IMR-90 (cell line): ENCODE data around the gene CDC45. TPM values are rescaled to one million over a fixed set of nuclear protein-coding genes. Genes with fewer than 3 reads are reported as not detected.

ENCODE experiments used
- ATAC-seq: fragments of 200-7000 bp; cut with Tn5 transposase; 2 replicates; pipeline ENCODE4 v1.9.1; 2020; ENCODE audit warnings: low read depth, mild to moderate bottlenecking, moderate library complexity
- BruUV-seq: library from RNA; stranded (reverse); fragments of 400-500 nt; replicated peaks from 2 replicates; lab custom pipeline; 2021; lab: Mats Ljungman, UMichigan
- CTCF ChIA-PET: fragments of 300-600 bp; formaldehyde crosslinking; extraction: SDS; loops from one replicate; lab custom pipeline; 2021; ENCODE audit warnings: antibody characterized with exemption; lab: Yijun Ruan, JAX
- POLR2A ChIA-PET: fragments of 300-600 bp; sonication (Branson Sonifier 250); formaldehyde crosslinking; loops from one replicate; lab custom pipeline; 2022; ENCODE audit warnings: antibody characterized with exemption; ENCODE audit not compliant: unreplicated experiment; lab: Charles Lee
- DNase-seq: peaks from one replicate; pipeline ENCODE4 v3.0.0; 2013
- H2AFZ ChIP-seq: replicated peaks from 2 replicates; pipeline ENCODE3; 2013; ENCODE audit warnings: low read length, mild to moderate bottlenecking; ENCODE audit not compliant: poor library complexity
- H2AK5ac ChIP-seq: 2 replicates; pipeline ENCODE4 v1.6.1; 2013; ENCODE audit warnings: low read depth, low read length, inconsistent platforms
- H2AK9ac ChIP-seq: replicated peaks from 2 replicates; pipeline ENCODE3; 2013; ENCODE audit warnings: mild to moderate bottlenecking, low read depth, low read length, moderate library complexity; ENCODE audit not compliant: poor library complexity
- H2BK120ac ChIP-seq: 2 replicates; pipeline ENCODE4 v1.6.1; 2013; ENCODE audit warnings: low read depth, low read length, inconsistent platforms
- H2BK15ac ChIP-seq: 3 replicates; pipeline ENCODE4 v1.6.1; 2013; ENCODE audit warnings: low read depth, low read length, inconsistent platforms
- H2BK20ac ChIP-seq: 2 replicates; pipeline ENCODE4 v1.6.1; 2013; ENCODE audit warnings: low read depth, mild to moderate bottlenecking, inconsistent platforms, low read length, moderate library complexity
- H2BK5ac ChIP-seq: 2 replicates; pipeline ENCODE4 v1.6.1; 2013; ENCODE audit warnings: mild to moderate bottlenecking, low read depth, low read length, inconsistent platforms; ENCODE audit not compliant: poor library complexity, severe bottlenecking
- H3K14ac ChIP-seq: replicated peaks from 2 replicates; pipeline ENCODE4 v1.6.1; 2013; ENCODE audit warnings: low read depth, low read length, inconsistent platforms
- H3K18ac ChIP-seq: 2 replicates; pipeline ENCODE4 v1.6.1; 2013; ENCODE audit warnings: low read depth, low read length, control low read depth
- H3K23ac ChIP-seq: 2 replicates; pipeline ENCODE4 v1.6.1; 2013; ENCODE audit warnings: low read depth, low read length, inconsistent platforms
- H3K27ac ChIP-seq: 2 replicates; pipeline ENCODE4 v1.5.1; 2013; ENCODE audit warnings: mild to moderate bottlenecking, control low read depth, low read length; ENCODE audit not compliant: insufficient read depth
- H3K27me3 ChIP-seq: 2 replicates; pipeline ENCODE4 v1.6.1; 2013; ENCODE audit warnings: low read length; ENCODE audit not compliant: control insufficient read depth, insufficient read depth
- H3K36me3 ChIP-seq: 2 replicates; pipeline ENCODE4 v1.6.1; 2013; ENCODE audit warnings: low read length, mixed read lengths; ENCODE audit not compliant: control insufficient read depth, insufficient read depth
- H3K4ac ChIP-seq: 2 replicates; pipeline ENCODE4 v1.6.1; 2013; ENCODE audit warnings: low read depth, low read length, inconsistent platforms
- H3K4me1 ChIP-seq: 2 replicates; pipeline ENCODE4 v1.6.1; 2013; ENCODE audit warnings: low read length, mixed read lengths; ENCODE audit not compliant: control insufficient read depth, insufficient read depth
- H3K4me2 ChIP-seq: 2 replicates; pipeline ENCODE4 v1.6.1; 2013; ENCODE audit warnings: low read depth, mild to moderate bottlenecking, control low read depth, low read length, moderate library complexity
- H3K4me3 ChIP-seq: 2 replicates; pipeline ENCODE4 v1.5.1; 2013; ENCODE audit warnings: low read depth, mild to moderate bottlenecking, control low read depth, low read length, moderate library complexity; ENCODE audit not compliant: insufficient read depth
- H3K56ac ChIP-seq: 2 replicates; pipeline ENCODE4 v1.6.1; 2013; ENCODE audit warnings: low read length, inconsistent platforms; ENCODE audit not compliant: insufficient read depth; ENCODE audit errors: extremely low read depth
- H3K79me1 ChIP-seq, 2 experiments: 2 replicates each; pipeline ENCODE4 v1.6.1; 2013; ENCODE audit warnings: low read length in 2 of 2, inconsistent platforms in 1 of 2, low read depth in 1 of 2
- H3K9ac ChIP-seq: 2 replicates; pipeline ENCODE4 v1.6.1; 2013; ENCODE audit warnings: low read depth, low read length, control low read depth
- H3K9me1 ChIP-seq: 2 replicates; pipeline ENCODE4 v1.6.1; 2013; ENCODE audit warnings: low read length, inconsistent platforms; ENCODE audit not compliant: insufficient read depth
- H3K9me3 ChIP-seq: 2 replicates; pipeline ENCODE4 v1.6.1; 2013; ENCODE audit warnings: low read length; ENCODE audit not compliant: control insufficient read depth, insufficient read depth
- H4K20me1 ChIP-seq: 2 replicates; pipeline ENCODE4 v1.6.1; 2013; ENCODE audit warnings: low read length, inconsistent platforms; ENCODE audit not compliant: insufficient read depth
- H4K5ac ChIP-seq: 2 replicates; pipeline ENCODE4 v1.6.1; 2013; ENCODE audit warnings: mild to moderate bottlenecking, low read depth, low read length, control low read depth
- H4K8ac ChIP-seq, 2 experiments: 2 replicates each; pipeline ENCODE4 v1.6.1; 2013; ENCODE audit warnings: low read depth in 2 of 2, low read length in 2 of 2, control low read depth in 1 of 2, inconsistent platforms in 1 of 2
- H4K91ac ChIP-seq: 2 replicates; pipeline ENCODE4 v1.6.1; 2013; ENCODE audit warnings: low read depth, low read length, inconsistent platforms; ENCODE audit not compliant: insufficient read depth
- BHLHE40 ChIP-seq: fragments of 150-350 bp; IDR thresholded peaks from 2 replicates; pipeline ENCODE4 v1.6.1; 2016; ENCODE audit warnings: mild to moderate bottlenecking, low read depth, low read length
- CEBPB ChIP-seq: IDR thresholded peaks from 2 replicates; pipeline ENCODE4 v1.6.1; 2012; ENCODE audit warnings: low read depth, low read length, improper control_type of control experiment
- CHD1 ChIP-seq: IDR thresholded peaks from 2 replicates; pipeline ENCODE4 v1.6.1; 2012; ENCODE audit warnings: low read depth, low read length, improper control_type of control experiment
- FOS ChIP-seq: fragments of 150-350 bp; IDR thresholded peaks from 2 replicates; pipeline ENCODE4 v1.6.1; 2016; ENCODE audit warnings: low read depth, low read length
- MAFK ChIP-seq: IDR thresholded peaks from 2 replicates; pipeline ENCODE4 v1.6.1; 2012; ENCODE audit warnings: low read depth, low read length, improper control_type of control experiment
- MAZ ChIP-seq: IDR thresholded peaks from 2 replicates; pipeline ENCODE4 v1.6.1; 2012; ENCODE audit warnings: low read depth, mild to moderate bottlenecking, low read length, improper control_type of control experiment, moderate library complexity, borderline replicate concordance
- MXI1 ChIP-seq: IDR thresholded peaks from 2 replicates; pipeline ENCODE4 v1.6.1; 2012; ENCODE audit warnings: low read depth, mild to moderate bottlenecking, low read length, moderate library complexity, borderline replicate concordance
- NFE2L2 ChIP-seq: fragments of 150-350 bp; IDR thresholded peaks from 2 replicates; pipeline ENCODE4 v1.6.1; 2016; ENCODE audit warnings: low read depth, mild to moderate bottlenecking, low read length
- POLR2A ChIP-seq: IDR thresholded peaks from 2 replicates; pipeline ENCODE4 v1.6.1; 2012; ENCODE audit warnings: mild to moderate bottlenecking, low read depth, low read length
- RAD21 ChIP-seq: IDR thresholded peaks from 2 replicates; pipeline ENCODE4 v1.6.1; 2012; ENCODE audit warnings: low read length, improper control_type of control experiment
- RCOR1 ChIP-seq: IDR thresholded peaks from 2 replicates; pipeline ENCODE4 v1.6.1; 2012; ENCODE audit warnings: mild to moderate bottlenecking, low read length, improper control_type of control experiment; ENCODE audit not compliant: insufficient replicate concordance
- RFX5 ChIP-seq: IDR thresholded peaks from 2 replicates; pipeline ENCODE4 v1.8.0; 2012; ENCODE audit warnings: low read depth, mild to moderate bottlenecking, low read length, moderate library complexity
- SMC3 ChIP-seq: fragments of 150-350 bp; IDR thresholded peaks from 2 replicates; pipeline ENCODE4 v1.6.1; 2016; ENCODE audit warnings: low read depth, mild to moderate bottlenecking, antibody characterized with exemption, low read length, moderate library complexity
- WGBS, 2 experiments: methylation state at CpG; one replicate each; pipeline versions ENCODE4 v1.1.5 to v1.1.7; 2013; ENCODE audit warnings: missing lambda C conversion rate in 2 of 2; ENCODE audit not compliant: insufficient read length in 1 of 2; ENCODE audit errors: extremely low coverage in 2 of 2; 5-methylcytosine and 5-hydroxymethylcytosine counted together
- dilution Hi-C: fragments of 300-500 bp; cut with HindIII; formaldehyde crosslinking; loops from one replicate; pipeline ENCODE4 v1.14.3; 2018; ENCODE audit warnings: low sequenced_read_pairs; ENCODE audit not compliant: unreplicated experiment
- in situ Hi-C: fragments of 300-500 bp; cut with MboI; formaldehyde crosslinking; loops from 3 replicates; pipeline ENCODE4 v1.14.3; 2019; ENCODE audit warnings: low sequenced_read_pairs, inconsistent platforms, mixed read lengths
- intact Hi-C: fragments of 100-400 bp; cut with micrococcal nuclease; formaldehyde crosslinking; loops from 2 replicates; pipeline ENCODE4 v1.10.0; 2022
- polyA plus RNA-seq, 3 experiments: library from polyadenylated mRNA; depleted of rRNA; stranded (reverse); fragments of >200 nt; gene quantifications; 2 replicates each; pipeline ENCODE4 v1.2.3, GENCODE V29; 2012; ENCODE audit warnings: low replicate concordance in 1 of 3
- total RNA-seq: library from RNA; depleted of rRNA; stranded (reverse); fragments of >200 nt; gene quantifications from 2 replicates; pipeline ENCODE4 v1.2.3, GENCODE V29; 2012
- TF ChIP-seq, protein P1 (sequence below): conservative IDR thresholded peaks from 2 replicates; pipeline ENCODE4 v1.5.1; 2012; ENCODE audit warnings: mild to moderate bottlenecking, low read depth, low read length, improper control_type of control experiment
- TF ChIP-seq, protein P2 (sequence below): fragments of 150-350 bp; IDR thresholded peaks from 2 replicates; pipeline ENCODE4 v1.6.1; 2016; ENCODE audit warnings: low read depth, mild to moderate bottlenecking, low read length, moderate library complexity, borderline replicate concordance
- TF ChIP-seq, protein P3 (sequence below): fragments of 150-350 bp; IDR thresholded peaks from 2 replicates; pipeline ENCODE4 v1.6.1; 2017; ENCODE audit warnings: mild to moderate bottlenecking, antibody characterized with exemption, low read length, low read depth

Gene CDC45
- total and polyA plus RNA-seq, 2 of the 4 experiments (the other 2 are of a cell fraction) = 22.7 to 44.6 TPM

DNA sequence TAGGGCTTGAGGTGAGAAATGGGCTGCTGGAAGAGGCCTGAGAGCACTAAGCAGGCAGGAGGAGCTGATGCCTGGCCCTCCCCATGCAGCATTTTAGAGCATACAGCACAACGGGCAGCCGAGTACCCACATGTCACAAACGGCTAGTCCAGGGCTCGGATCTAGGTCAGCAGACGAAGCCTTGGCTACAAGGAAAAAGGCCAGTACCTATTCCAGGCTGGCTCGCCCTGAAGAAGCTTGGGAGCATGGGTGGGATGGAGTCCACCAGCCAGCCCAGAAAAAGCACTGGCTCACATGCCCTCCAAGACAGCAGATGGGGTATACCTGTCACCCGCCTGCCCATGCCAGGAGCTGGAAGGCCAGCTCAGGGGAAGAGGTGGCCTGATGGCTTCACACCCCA lies 10.3 kb upstream of the CDC45 start:
- Histone ChIP-seq H2BK120ac (no peak overlapping the region), H4K5ac (no peak overlapping the region), H4K8ac (no peak overlapping the region), H3K36me3 (peaks cover 87% of the 10 kb centered on the region), H4K91ac (no peak overlapping the region), H3K23ac (no peak overlapping the region), H3K9me1 (peaks cover 9% of the 10 kb centered on the region), H3K14ac (no peak overlapping the region), H3K27me3 (no peaks in the 10 kb centered on the region), H3K9ac (no peak overlapping the region), H2AFZ (no peak overlapping the region), H3K4ac (no peak overlapping the region), H3K9me3 (no peaks in the 10 kb centered on the region), H2AK9ac (no peak overlapping the region), H3K79me1 (peaks cover 19 to 53% of the 10 kb centered on the region in 2 experiments), H2BK15ac (no peak overlapping the region), H3K4me2 (no peak overlapping the region), H3K4me1 (peaks cover 4% of the 10 kb centered on the region; the same call in 1 of the 2 replicates), H3K4me3 (no peak overlapping the region), H2AK5ac (no peak overlapping the region), H2BK20ac (no peak overlapping the region), H3K27ac (no peak overlapping the region), H3K56ac (no peak overlapping the region), H3K18ac (no peak overlapping the region), H2BK5ac (no peak overlapping the region), H4K20me1 (peaks cover 34% of the 10 kb centered on the region)
- 95% methylated on average over 4 of the region's 7 CpGs; no CpG with 5 or more reads in 1 of the 2 experiments for WGBS, 2 experiments
- POLR2A ChIA-PET = no interaction called here
- ATAC-seq (no peak), DNase-seq (no peak)
- BruUV-seq = no TSS peak
- CTCF ChIA-PET = no interaction called here
- in situ Hi-C loops (no loop called here), dilution Hi-C loops (no loop called here), intact Hi-C loops (no loop called here)
- TF ChIP-seq RCOR1 (no peak), MAZ (no peak), CHD1 (no peak), RAD21 (no peak), RFX5 (no peak), FOS (no peak), SMC3 (no peak), POLR2A (no peak), CEBPB (no peak), NFE2L2 (no peak), BHLHE40 (no peak), MXI1 (no peak), MAFK (no peak)
- TF ChIP-seq, protein P1, sequence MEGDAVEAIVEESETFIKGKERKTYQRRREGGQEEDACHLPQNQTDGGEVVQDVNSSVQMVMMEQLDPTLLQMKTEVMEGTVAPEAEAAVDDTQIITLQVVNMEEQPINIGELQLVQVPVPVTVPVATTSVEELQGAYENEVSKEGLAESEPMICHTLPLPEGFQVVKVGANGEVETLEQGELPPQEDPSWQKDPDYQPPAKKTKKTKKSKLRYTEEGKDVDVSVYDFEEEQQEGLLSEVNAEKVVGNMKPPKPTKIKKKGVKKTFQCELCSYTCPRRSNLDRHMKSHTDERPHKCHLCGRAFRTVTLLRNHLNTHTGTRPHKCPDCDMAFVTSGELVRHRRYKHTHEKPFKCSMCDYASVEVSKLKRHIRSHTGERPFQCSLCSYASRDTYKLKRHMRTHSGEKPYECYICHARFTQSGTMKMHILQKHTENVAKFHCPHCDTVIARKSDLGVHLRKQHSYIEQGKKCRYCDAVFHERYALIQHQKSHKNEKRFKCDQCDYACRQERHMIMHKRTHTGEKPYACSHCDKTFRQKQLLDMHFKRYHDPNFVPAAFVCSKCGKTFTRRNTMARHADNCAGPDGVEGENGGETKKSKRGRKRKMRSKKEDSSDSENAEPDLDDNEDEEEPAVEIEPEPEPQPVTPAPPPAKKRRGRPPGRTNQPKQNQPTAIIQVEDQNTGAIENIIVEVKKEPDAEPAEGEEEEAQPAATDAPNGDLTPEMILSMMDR = no peak
- TF ChIP-seq, protein P2, sequence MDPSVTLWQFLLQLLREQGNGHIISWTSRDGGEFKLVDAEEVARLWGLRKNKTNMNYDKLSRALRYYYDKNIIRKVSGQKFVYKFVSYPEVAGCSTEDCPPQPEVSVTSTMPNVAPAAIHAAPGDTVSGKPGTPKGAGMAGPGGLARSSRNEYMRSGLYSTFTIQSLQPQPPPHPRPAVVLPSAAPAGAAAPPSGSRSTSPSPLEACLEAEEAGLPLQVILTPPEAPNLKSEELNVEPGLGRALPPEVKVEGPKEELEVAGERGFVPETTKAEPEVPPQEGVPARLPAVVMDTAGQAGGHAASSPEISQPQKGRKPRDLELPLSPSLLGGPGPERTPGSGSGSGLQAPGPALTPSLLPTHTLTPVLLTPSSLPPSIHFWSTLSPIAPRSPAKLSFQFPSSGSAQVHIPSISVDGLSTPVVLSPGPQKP = no peak
- TF ChIP-seq, protein P3, sequence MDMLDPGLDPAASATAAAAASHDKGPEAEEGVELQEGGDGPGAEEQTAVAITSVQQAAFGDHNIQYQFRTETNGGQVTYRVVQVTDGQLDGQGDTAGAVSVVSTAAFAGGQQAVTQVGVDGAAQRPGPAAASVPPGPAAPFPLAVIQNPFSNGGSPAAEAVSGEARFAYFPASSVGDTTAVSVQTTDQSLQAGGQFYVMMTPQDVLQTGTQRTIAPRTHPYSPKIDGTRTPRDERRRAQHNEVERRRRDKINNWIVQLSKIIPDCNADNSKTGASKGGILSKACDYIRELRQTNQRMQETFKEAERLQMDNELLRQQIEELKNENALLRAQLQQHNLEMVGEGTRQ = no peak
